Epithelial cell of esophagus (primary cell): ENCODE measurements around the gene ZNF775.

Experiments used
- DNase-seq: peaks from one replicate; pipeline ENCODE4 v3.0.0; 2010; ENCODE audit warnings: low read depth
- H3K4me3 ChIP-seq: 2 replicates; pipeline ENCODE4 v1.5.1; 2011; ENCODE audit warnings: mild to moderate bottlenecking, low read length, control low read depth
- CTCF ChIP-seq: IDR thresholded peaks from 2 replicates; pipeline ENCODE4 v1.5.1; 2011; ENCODE audit warnings: low read depth, mild to moderate bottlenecking, low read length, control low read depth, inconsistent platforms; ENCODE audit not compliant: insufficient read depth; ENCODE audit errors: missing control alignments

ZNF775 gene

DNA sequence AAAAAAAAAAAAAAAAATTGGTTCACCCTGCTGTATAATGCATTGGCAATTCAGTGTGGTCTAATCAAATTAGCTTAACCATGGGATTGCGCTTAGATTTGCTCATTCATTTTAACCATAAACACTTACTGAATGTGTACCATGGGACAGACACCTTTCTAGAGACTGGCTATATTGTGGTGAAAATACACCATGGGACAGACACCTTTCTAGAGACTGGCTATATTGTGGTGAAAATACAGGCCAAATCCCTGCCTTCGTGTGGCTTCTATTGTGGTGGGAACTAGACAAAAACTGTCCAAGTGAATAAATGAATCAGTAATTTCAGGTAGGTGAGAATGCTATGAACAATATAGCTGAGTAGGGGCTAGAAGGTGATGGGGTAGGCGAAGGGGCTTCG lies 20.7 kb upstream of the ZNF775 start:
- no peak for TF ChIP-seq CTCF
- no peak overlapping the region for H3K4me3 ChIP-seq
- no peak for DNase-seq

DNA sequence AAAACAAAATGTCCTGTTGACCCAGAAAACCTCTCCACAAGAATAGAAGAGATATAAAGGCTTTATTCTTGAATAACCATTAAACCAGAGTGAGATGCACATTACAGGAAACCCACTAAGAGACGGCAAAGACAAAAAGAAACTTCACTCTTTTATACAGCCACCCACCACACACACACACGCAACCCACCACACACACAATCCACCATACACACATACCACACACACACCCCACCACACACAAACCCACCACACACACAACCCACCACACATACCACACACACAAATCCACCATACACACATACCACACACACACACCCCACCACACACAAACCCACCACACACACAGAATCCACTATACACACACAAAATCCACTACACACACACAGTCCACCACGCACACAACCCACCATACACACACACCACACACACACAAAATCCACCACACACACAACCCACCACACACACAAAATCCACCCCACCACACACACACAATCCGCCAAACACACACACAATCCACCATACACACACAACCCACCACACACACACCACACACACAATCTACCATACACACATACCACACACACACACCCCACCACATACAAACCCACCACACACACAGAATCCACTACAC lies 20.0 kb upstream of the ZNF775 start:
- no peak overlapping the region for H3K4me3 ChIP-seq

DNA sequence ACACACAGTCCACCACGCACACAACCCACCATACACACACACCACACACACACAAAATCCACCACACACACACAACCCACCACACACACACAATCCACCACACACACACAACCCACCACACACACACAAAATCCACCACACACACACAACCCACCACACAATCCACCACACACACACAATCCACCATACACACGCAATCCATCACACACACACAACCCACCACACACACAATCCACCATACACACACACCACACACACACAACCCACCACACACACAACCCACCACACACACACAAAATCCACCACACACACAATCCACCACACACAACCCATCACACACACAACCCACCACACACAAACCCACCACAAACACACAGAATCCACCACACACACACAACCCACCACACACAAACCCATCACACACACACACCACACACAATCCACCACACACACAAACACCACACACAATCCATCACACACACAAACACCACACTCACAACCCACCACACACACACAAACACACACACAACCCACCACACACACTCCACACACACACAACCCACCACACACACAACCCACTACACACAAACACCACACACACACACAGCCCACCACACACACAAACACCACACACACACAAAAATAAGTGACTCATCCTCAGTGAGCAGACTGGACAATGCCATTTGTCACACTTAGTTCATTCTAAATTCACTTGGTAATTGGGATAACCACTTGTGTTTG lies 19.3 kb upstream of the ZNF775 start:
- DNase-seq = no peak
- H3K4me3 ChIP-seq = no peak overlapping the region
- no peak for TF ChIP-seq CTCF

More for the DNA sequence above, 20.0 kb upstream of the ZNF775 start:
- no peak for DNase-seq
- TF ChIP-seq CTCF = no peak

- no peak for TF ChIP-seq CTCF
- H3K4me3 ChIP-seq = no peak overlapping the region
- DNase-seq = no peak
Observed at GRCh38 chr7:150360363-150361058, 18.6 kb upstream of the ZNF775 start.

- no peak overlapping the region for H3K4me3 ChIP-seq
- no peak for DNase-seq
- TF ChIP-seq CTCF = no peak
Observed at GRCh38 chr7:150361402-150361801, 17.7 kb upstream of the ZNF775 start.

- H3K4me3 ChIP-seq = no peak overlapping the region
- no peak for DNase-seq
- no peak for TF ChIP-seq CTCF
Observed at GRCh38 chr7:150361807-150362621, 17.1 kb upstream of the ZNF775 start.
